ENCODE results near the gene BYSL. TPM values are rescaled to one million over a fixed set of nuclear protein-coding genes. Genes with fewer than 3 reads are reported as not detected.

BYSL gene
- total RNA-seq, 1 donor from 2014 or later = 16.0 TPM

DNA sequence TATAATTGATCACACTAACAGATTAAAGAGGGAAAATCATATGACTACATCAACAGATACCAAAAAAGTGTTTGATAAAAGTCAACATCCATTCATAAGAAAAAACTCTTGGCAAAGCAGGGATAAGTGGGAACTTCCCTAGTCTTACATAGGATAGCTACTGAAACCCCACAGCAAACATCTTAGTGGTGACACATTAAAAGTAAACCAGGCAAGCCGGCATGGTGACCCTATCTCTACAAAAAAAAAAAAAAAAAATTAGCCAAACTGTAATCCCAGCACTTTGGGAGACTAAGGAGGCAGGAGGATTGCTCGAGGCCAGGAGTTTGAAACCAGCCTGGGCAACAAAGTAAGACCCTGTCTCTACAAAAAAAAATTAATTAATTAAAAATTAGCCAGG, 34.1 kb downstream of the BYSL start:
- no peak for DNase-seq (ENCODE audit: extremely low spot score in 2 of 2)
- H3K27ac ChIP-seq = no peak overlapping the region
- H3K27me3 ChIP-seq = no peaks in the 10 kb centered on the region
- H3K4me3 ChIP-seq = no peak overlapping the region
- H3K9me3 ChIP-seq = no peaks in the 10 kb centered on the region
- no peaks in the 10 kb centered on the region for H3K4me1 ChIP-seq
- TF ChIP-seq POLR2AphosphoS5 (IDR thresholded peaks at IDR 0.05; ENCODE audit: insufficient read depth in 1 of 2, low read depth in 1 of 2) (no peak), POLR2A (IDR thresholded peaks at IDR 0.05) (no peak)
- TF ChIP-seq, protein P1, sequence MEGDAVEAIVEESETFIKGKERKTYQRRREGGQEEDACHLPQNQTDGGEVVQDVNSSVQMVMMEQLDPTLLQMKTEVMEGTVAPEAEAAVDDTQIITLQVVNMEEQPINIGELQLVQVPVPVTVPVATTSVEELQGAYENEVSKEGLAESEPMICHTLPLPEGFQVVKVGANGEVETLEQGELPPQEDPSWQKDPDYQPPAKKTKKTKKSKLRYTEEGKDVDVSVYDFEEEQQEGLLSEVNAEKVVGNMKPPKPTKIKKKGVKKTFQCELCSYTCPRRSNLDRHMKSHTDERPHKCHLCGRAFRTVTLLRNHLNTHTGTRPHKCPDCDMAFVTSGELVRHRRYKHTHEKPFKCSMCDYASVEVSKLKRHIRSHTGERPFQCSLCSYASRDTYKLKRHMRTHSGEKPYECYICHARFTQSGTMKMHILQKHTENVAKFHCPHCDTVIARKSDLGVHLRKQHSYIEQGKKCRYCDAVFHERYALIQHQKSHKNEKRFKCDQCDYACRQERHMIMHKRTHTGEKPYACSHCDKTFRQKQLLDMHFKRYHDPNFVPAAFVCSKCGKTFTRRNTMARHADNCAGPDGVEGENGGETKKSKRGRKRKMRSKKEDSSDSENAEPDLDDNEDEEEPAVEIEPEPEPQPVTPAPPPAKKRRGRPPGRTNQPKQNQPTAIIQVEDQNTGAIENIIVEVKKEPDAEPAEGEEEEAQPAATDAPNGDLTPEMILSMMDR (IDR thresholded peaks at IDR 0.05) = no peak
- intact Hi-C loops (cut with DNase I) = no loop called here
- no peaks in the 10 kb centered on the region for H3K36me3 ChIP-seq

DNA sequence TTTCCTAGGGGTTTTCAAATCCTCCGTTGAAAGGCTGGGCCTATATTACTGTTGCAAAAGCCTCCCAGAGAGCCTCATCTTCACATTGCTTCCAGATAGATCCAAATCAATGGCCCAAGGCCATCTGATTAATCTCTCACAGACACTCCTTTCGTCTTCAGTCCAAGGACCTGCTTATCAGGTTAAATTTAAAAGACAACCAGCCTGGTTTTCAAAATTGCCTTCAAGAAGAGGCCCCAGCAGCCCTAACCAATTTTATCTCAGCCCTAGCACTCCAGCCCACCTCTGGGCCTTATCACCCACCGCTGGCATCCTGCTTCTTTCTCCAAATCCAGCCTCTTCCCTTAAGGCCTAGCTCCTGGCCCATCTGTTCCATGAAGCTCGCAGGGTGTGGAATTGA, 35.8 kb downstream of the BYSL start:
- H3K4me1 ChIP-seq = no peaks in the 10 kb centered on the region
- no peak overlapping the region for H3K4me3 ChIP-seq
- H3K27me3 ChIP-seq = no peaks in the 10 kb centered on the region
- DNase-seq (ENCODE audit: extremely low spot score in 2 of 2) = no peak
- H3K9me3 ChIP-seq = no peaks in the 10 kb centered on the region
- TF ChIP-seq, protein P1 (IDR thresholded peaks at IDR 0.05) = no peak
- TF ChIP-seq POLR2AphosphoS5 (IDR thresholded peaks at IDR 0.05; ENCODE audit: insufficient read depth in 1 of 2, low read depth in 1 of 2) = no peak
- TF ChIP-seq POLR2A (IDR thresholded peaks at IDR 0.05) = no peak
- no peak overlapping the region for H3K27ac ChIP-seq
- intact Hi-C loops (cut with DNase I) = no loop called here
- H3K36me3 ChIP-seq = no peaks in the 10 kb centered on the region

DNA sequence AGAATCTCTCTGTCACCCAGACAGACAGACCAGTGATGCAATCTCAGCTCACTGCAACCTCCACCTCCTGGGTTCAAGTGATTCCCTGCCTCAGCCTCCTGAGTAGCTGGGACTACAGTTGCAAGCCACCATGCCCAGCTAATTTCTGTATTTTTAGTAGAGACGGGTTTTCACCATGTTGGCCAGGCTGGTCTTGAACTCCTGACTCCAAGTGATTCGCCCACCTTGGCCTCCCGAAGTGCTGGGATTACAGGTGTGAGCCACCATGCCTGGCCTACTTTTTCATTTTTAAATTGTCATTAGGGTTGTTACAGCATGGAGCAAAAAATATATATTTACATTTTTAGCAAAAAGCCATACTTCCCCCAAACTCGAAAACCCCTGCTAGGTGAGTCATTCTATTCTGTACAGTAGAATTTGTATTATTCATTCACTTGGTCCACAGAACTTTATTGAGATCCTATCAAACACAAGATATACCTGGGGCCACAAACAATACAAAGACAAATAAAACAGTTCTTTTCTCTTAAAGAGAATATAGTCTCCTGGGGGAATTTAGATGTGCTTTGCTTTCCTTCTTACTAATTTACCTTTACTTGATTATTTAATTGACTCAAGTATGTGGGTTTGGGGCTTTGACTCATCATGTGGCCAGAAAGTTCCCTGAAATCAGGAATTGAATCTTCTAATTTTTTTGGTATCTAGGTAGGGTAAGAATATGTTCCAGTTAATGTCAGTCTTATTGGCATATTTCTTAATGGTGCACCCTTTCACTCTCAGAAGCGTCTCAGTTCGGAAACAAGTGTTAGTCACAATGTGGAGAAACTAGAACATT, 36.9 kb downstream of the BYSL start:
- no peak overlapping the region for H3K4me3 ChIP-seq
- no peaks in the 10 kb centered on the region for H3K4me1 ChIP-seq
- no peaks in the 10 kb centered on the region for H3K9me3 ChIP-seq
- no peak for DNase-seq (ENCODE audit: extremely low spot score in 2 of 2)
- TF ChIP-seq POLR2A (IDR thresholded peaks at IDR 0.05) (no peak), POLR2AphosphoS5 (IDR thresholded peaks at IDR 0.05; ENCODE audit: insufficient read depth in 1 of 2, low read depth in 1 of 2) (no peak)
- TF ChIP-seq, protein P1 (IDR thresholded peaks at IDR 0.05) = no peak
- no peaks in the 10 kb centered on the region for H3K27me3 ChIP-seq
- intact Hi-C loops (cut with DNase I) = no loop called here
- no peaks in the 10 kb centered on the region for H3K36me3 ChIP-seq
- no peak overlapping the region for H3K27ac ChIP-seq

DNA sequence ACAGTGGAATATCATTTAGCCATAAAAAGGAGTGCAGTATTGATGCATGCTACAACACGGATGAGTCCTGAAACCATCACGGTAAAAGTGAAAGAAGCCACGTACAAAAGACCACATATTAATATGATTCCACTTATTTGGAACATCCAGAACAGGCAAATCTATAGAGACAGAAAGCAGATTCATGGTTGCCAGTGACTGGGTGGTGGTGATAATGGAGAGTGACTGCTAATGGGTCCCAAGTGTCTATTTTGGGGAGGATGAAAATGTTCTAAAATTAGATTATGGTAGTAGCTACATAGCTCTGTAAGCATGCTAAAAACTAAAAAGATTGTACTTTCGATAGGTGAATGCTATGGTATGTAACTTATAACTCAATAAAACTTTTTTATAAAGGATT, 38.7 kb downstream of the BYSL start:
- no peak for TF ChIP-seq POLR2A (IDR thresholded peaks at IDR 0.05)
- TF ChIP-seq, protein P1 (IDR thresholded peaks at IDR 0.05) = no peak
- TF ChIP-seq POLR2AphosphoS5 (IDR thresholded peaks at IDR 0.05; ENCODE audit: insufficient read depth in 1 of 2, low read depth in 1 of 2) = no peak
- Histone ChIP-seq H3K27ac (no peak overlapping the region), H3K36me3 (no peaks in the 10 kb centered on the region), H3K4me3 (no peak overlapping the region), H3K27me3 (no peaks in the 10 kb centered on the region), H3K4me1 (no peaks in the 10 kb centered on the region), H3K9me3 (no peaks in the 10 kb centered on the region)
- DNase-seq (ENCODE audit: extremely low spot score in 2 of 2) = no peak
- intact Hi-C loops (cut with DNase I) = no loop called here

DNA sequence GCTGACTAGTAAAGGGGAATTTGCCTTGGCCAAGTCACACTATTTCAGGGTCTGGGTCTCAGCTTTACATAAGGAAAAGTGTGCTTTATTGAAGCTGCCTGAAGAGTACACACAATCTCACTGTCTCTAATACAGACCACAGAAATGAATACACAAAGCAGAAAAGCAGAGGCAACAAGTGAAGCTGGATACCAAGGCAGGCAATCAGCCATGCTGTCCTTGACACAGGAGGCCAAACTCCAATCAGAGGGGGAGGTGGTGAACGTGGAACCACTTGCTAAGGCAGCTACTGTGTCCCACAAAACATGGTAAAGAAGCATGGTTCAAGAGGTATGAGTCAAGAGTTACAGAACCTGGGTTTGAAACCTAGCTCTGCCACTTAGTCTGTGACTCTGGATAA, 42.1 kb downstream of the BYSL start:
- DNase-seq (ENCODE audit: extremely low spot score in 2 of 2) = no peak

More for the DNA sequence above, 42.1 kb downstream of the BYSL start:
- no peaks in the 10 kb centered on the region for H3K36me3 ChIP-seq
- no peak overlapping the region for H3K4me3 ChIP-seq
- TF ChIP-seq, protein P1 (IDR thresholded peaks at IDR 0.05) = no peak
- no peak for TF ChIP-seq POLR2AphosphoS5 (IDR thresholded peaks at IDR 0.05; ENCODE audit: insufficient read depth in 1 of 2, low read depth in 1 of 2)
- no peak for TF ChIP-seq POLR2A (IDR thresholded peaks at IDR 0.05)
- no peaks in the 10 kb centered on the region for H3K9me3 ChIP-seq
- H3K27ac ChIP-seq = no peak overlapping the region
- H3K27me3 ChIP-seq = no peaks in the 10 kb centered on the region
- H3K4me1 ChIP-seq = no peaks in the 10 kb centered on the region
- intact Hi-C loops (cut with DNase I) = no loop called here
